Erythroblast (primary cell): Measurements from ENCODE around the gene CHRM4.

Source experiments
- GATA1 ChIP-seq: IDR thresholded peaks from 2 replicates; pipeline ENCODE4 v1.6.1; 2011; ENCODE audit warnings: low read depth, mild to moderate bottlenecking, control low read depth, low read length, moderate library complexity
- POLR2A ChIP-seq: IDR thresholded peaks from 2 replicates; pipeline ENCODE4 v1.6.1; 2011; ENCODE audit warnings: mild to moderate bottlenecking, low read length

DNA sequence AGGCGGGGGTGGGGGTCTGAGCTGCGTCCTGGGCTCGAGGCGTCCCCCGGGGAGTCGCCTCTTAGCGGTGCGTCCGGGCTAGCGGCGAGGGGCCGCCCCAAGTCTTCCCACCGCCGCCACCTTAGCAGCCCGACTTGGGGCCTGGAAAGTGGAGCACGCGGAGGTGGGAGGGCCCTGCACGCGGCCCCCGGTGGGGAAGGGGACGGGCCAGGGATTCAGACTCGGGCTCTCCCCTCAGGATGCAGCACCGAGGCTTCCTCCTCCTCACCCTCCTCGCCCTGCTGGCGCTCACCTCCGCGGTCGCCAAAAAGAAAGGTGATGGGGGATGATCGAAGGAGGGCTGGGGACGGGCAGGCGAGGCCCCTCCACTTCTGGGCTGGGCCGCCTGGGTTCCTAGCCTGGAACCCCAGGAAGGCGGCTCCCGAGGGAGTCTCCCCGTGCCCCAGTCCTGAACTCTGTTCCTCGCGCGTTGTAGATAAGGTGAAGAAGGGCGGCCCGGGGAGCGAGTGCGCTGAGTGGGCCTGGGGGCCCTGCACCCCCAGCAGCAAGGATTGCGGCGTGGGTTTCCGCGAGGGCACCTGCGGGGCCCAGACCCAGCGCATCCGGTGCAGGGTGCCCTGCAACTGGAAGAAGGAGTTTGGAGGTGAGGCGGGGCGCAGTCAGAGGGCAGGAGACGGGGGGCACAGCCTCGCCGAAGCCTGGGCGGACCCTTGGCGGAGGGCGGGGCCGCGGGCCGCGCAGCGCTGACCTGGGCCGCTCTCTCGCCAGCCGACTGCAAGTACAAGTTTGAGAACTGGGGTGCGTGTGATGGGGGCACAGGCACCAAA lies 9.5 kb downstream of the CHRM4 start:
- TF ChIP-seq POLR2A (no peak), GATA1 (no peak)
